Endometrium (tissue), 2 donors: Measurements from ENCODE around the gene PRDM4.
"Not testable (repeated sequence)": the region's sequence is repeated elsewhere in the genome, so short reads cannot be mapped to it uniquely, and the experiment has no call there.

Experiments used
- FAIRE-seq: peaks from 2 replicates; lab custom pipeline; 2012; peaks lifted over from hg19 to GRCh38; lab: Jason Lieb, UNC
- donor health status: control.
- donor health status: control.

PRDM4 gene

GRCh38 chr12:107774349-107775029, 13.6 kb upstream of the PRDM4 start, which contains the start of gene ASCL4:
TSS of gene ASCL4 (plus strand) at chr12:107774704. CDS start at chr12:107775219, 515 bp downstream.
- FAIRE-seq = no peak

GRCh38 chr12:107767466-107767865, 6.5 kb upstream of the PRDM4 start:
- FAIRE-seq = no peak

- FAIRE-seq = no peak
These were observed 4.4 kb upstream of the PRDM4 start for GRCh38 chr12:107765316-107765715.

- no peak for FAIRE-seq
These were observed 3.7 kb upstream of the PRDM4 start for GRCh38 chr12:107764626-107765025.

GRCh38 chr12:107762874-107763273, 1.9 kb upstream of the PRDM4 start:
- no peak for FAIRE-seq

- no peak for FAIRE-seq
These were observed 566 bp upstream of the PRDM4 start for GRCh38 chr12:107761502-107761904.

- no peak for FAIRE-seq
These were observed 629 bp downstream of the PRDM4 start for GRCh38 chr12:107760207-107760808.

- peak; percentile 31 for FAIRE-seq
These were observed 1.5 kb downstream of the PRDM4 start for GRCh38 chr12:107759410-107759809.

- FAIRE-seq = no peak
These were observed 11.9 kb downstream of the PRDM4 start for GRCh38 chr12:107749083-107749482.

GRCh38 chr12:107748472-107748871, 12.5 kb downstream of the PRDM4 start:
- FAIRE-seq = no peak

- FAIRE-seq = no peak
These were observed 24.0 kb downstream of the PRDM4 start for GRCh38 chr12:107736914-107737313.

GRCh38 chr12:107735763-107736162, 25.2 kb downstream of the PRDM4 start:
- no peak for FAIRE-seq

GRCh38 chr12:107734139-107734538, 26.8 kb downstream of the PRDM4 start:
- FAIRE-seq = no peak

GRCh38 chr12:107732365-107732764, 28.6 kb downstream of the PRDM4 start:
- no peak for FAIRE-seq

- no peak for FAIRE-seq
These were observed 29.6 kb downstream of the PRDM4 start for GRCh38 chr12:107731366-107731765.

- FAIRE-seq = no peak
These were observed 30.2 kb downstream of the PRDM4 start for GRCh38 chr12:107730618-107731341.

GRCh38 chr12:107727742-107728141, 33.2 kb downstream of the PRDM4 start:
- FAIRE-seq = not testable (repeated sequence)

- not testable (repeated sequence) for FAIRE-seq
These were observed 33.6 kb downstream of the PRDM4 start for GRCh38 chr12:107727327-107727726.

GRCh38 chr12:107718606-107719005, 42.3 kb downstream of the PRDM4 start:
- FAIRE-seq = no peak

GRCh38 chr12:107715780-107716179, 45.2 kb downstream of the PRDM4 start:
- no peak for FAIRE-seq

GRCh38 chr12:107705522-107705921, 55.4 kb downstream of the PRDM4 start:
- not testable (repeated sequence) for FAIRE-seq

GRCh38 chr12:107704041-107704440, 56.9 kb downstream of the PRDM4 start:
- no peak for FAIRE-seq

- no peak for FAIRE-seq
These were observed 58.8 kb downstream of the PRDM4 start for GRCh38 chr12:107702106-107702505.
